Astrocyte of the hippocampus (primary cell): ENCODE data around the gene DRAP1.
"Not testable (repeated sequence)": the region's sequence is repeated elsewhere in the genome, so short reads cannot be mapped to it uniquely, and the experiment has no call there.

Experiments
- DNase-seq: peaks from one replicate; pipeline ENCODE4 v3.0.0; 2011; ENCODE audit warnings: low read depth, low spot score

DRAP1 gene

GRCh38 chr11:65931773-65932557 is 12.7 kb downstream of the DRAP1 start:
- no peak for DNase-seq

DNA sequence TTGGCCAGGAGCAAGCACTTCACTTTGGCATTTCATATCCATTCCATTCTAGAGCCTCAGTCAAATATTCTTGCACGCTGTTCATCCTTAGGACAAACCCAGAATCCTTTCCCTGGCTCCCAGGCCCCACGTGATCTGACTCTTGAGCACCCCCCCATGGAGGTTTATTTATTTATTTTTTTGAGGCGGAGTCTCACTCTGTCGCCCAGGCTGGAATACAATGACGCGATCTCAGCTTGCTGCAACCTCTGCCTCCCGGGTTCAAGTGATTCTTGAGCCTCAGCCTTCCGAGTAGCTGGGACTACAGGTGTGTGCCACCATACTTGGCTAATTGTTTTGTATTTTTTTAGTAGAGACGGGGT is 13.3 kb downstream of the DRAP1 start:
- DNase-seq, result peak; percentile 18

- no peak for DNase-seq
These were observed 14.8 kb downstream of the DRAP1 start for GRCh38 chr11:65934014-65934413.

GRCh38 chr11:65937766-65938165 is 18.5 kb downstream of the DRAP1 start:
- DNase-seq, result no peak

DNA sequence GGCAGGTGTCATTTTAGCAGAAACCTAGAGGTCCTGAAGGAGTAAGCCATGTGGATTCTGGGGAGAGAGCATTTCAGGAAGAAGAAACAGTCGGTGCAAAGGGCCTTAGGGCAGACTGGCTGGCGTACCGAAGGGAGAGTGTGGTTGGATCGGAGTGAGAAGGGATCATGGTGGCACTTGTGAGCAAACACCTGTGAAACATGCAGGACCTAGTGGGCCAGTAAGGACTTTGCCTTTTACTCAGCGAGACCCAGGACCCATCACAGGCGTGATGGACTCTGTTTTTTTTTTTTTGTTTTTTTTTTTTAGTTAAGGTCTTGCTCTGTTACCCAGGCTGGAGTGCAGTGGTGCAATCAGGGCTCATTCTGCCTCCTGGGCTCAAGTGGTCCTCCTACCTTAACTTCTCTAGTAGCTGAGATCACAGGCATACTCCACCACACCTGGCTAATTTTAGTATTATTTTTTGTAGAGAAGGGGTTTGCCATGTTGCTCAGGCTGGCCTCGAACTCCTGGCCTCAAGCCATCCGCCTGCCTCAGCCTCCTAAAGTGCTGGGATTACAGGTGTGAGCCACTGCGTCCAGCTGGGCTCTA is 22.6 kb downstream of the DRAP1 start:
- DNase-seq, result no peak

DNA sequence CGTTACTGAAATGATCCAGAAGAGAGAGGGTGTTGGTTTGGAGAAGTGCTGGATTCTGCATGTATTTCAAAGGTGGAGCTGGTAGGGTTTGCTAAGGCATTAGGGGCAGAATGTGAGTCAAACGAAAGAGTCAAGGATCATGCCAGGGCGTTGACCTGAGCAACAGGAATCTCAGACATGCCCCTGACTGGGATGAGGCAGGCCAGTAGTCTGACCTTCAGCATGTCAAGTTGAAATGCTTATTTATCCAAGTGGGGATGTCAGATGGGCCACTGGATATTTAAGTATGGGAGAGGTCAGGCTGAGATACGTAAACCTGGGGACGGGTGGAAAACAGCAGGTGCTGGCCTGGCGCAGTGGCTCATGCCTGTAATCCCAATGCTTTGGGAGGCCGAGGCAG is 23.3 kb downstream of the DRAP1 start:
- no peak for DNase-seq

DNA sequence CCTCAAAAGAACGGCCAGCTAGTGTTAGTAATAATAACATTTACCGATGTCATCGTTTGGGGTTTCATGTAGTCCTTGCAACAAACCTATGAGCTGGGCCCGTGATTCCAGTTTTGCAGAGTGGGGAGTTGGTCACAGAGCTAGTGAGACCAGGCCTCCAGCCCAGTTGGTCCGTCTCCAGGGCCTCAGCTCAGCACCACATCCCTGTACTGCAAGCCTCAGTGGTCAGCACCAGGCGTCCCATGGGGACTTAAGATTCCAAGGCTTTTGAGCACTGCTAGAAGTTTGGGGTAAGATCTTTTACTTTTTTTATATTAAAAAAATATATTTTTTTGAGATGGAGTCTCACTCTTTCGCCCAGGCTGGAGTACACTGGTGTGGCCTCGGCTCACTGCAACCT is 25.0 kb downstream of the DRAP1 start:
- DNase-seq, result no peak

DNA sequence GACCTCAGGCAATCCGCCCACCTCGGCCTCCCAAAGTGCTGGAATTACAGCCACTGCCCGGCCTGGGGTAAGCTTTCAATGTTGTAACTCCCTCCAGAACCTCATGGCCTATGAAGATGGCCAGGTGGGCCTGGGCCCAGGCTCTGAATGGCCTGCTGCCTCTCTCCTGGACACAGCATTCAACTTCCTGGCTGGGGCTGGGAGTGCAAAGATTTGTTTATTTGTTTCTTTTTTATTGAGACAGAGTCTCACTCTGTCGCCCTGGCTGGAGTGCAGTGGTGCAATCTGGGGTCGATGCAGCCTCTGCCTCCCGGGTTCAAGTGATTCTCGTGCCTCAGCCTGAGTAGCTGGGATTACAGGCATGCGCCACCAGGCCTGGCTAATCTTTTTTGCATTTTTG is 25.5 kb downstream of the DRAP1 start:
- no peak for DNase-seq

- DNase-seq, result no peak
These were observed 26.2 kb downstream of the DRAP1 start, which contains the start of gene TSGA10IP for GRCh38 chr11:65945430-65945911. TSS of gene TSGA10IP (plus strand) at chr11:65945480. CDS start at chr11:65945676, 196 bp downstream.

- no peak for DNase-seq
These were observed 26.8 kb downstream of the DRAP1 start for GRCh38 chr11:65945941-65946558.

DNA sequence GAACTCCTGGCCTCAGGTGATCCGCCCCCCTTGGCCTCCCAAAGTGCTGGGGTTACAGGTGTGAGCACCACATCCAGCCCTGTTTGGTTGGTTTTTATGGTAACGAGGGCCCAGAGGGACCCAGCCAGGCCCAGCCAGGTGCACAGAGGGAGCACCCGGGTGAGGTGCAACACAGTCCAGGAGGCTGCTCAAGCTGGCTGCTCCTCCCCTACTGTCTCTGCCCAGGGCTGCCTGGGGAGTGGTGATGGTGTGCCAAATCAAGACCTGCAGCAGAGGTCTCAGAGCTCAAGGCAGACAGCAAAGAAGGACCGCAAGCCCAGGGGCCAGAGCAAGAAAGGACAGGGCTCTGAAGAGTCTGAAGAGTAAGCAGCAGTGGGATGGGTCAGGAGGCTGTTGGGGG is 27.4 kb downstream of the DRAP1 start:
- DNase-seq, result no peak

- no peak for DNase-seq
These were observed 27.9 kb downstream of the DRAP1 start for GRCh38 chr11:65947133-65947532.

DNA sequence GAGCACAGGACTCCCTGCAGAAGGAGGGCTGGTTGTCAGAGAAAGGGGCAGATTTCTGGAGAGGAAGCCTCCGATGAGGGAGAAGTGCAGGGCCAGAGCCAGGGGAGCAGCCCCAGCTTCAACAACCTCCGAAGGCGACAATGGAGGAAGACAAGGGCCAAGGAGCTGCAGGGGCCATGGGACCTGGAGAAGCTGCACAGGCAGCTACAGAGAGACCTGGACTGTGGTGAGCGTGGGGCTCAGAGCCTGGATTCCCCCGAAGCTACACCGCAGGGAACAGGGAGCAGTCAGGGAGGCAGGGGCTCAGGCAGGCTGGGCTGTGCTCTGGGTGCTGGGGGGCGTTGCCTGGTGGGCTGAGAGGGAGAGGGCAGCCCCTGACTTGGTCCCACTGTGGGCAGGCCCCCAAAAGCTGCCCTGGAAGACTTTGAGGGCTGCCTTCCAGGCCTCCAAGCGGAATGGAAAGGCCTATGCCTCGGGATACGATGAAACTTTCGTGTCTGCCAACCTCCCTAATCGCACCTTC is 28.4 kb downstream of the DRAP1 start:
- DNase-seq, result no peak

DNA sequence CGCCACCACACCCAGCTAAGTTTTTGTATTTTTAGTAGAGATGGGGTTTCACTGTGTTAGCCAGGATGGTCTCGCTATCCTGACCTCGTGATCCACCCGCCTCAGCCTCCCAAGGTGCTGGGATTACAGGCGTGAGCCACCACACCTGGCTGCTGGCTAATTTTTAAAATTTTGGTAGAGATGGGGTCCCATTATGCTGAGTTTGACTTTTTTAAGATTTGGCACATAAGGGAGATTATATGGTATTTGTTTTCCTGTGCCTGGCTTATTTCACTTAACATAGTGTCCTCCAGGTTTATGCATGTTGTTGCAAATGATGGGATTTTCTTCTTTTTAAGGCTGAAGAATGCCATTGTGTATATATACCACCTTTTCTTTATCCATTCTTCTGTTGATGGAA is 31.5 kb downstream of the DRAP1 start:
- DNase-seq, result not testable (repeated sequence)

DNA sequence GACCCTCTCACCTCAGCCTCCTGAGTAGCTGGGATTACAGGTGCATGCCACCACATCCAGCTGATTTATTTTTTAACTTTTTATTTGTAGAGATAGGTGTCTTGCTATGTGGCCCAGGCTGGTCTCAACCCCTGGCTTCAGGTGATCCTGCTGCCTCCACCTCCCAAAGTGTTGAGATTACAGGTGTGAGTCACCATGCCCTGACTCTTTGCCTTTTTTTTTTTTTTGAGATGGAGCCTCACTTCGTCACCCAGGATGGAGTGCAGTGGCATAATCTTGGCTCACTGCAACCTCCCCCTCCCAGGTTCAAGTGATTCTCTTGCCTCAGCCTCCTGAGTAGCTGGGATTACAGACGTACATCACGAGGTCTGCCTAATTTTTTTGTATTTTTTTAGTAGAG is 32.4 kb downstream of the DRAP1 start:
- not testable (repeated sequence) for DNase-seq

DNA sequence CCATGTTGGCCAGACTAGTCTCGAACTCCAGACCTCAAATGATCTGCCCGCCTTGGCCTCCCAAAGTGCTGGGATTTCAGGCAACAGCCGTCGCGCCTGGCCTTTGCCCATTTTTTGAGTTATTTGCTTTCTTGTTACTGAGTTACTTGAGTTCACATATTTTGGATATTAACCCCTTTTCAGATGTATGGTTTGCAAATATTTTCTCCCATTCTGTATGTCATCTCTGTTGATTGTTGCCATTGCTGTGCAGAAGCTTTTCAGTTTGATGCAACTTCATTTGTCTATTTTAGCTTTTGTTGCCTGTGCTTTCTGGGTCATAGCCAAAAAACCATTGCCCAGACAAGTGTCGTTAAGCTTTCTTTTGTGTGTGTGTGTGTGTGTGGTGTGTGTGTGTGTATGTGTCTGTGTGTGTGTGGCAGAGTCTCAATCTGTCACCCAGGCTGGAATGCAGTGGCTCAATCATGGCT is 32.9 kb downstream of the DRAP1 start:
- no peak for DNase-seq

GRCh38 chr11:65953471-65953870 is 34.2 kb downstream of the DRAP1 start:
- no peak for DNase-seq

GRCh38 chr11:65954771-65955170 is 35.5 kb downstream of the DRAP1 start:
- DNase-seq, result no peak

DNA sequence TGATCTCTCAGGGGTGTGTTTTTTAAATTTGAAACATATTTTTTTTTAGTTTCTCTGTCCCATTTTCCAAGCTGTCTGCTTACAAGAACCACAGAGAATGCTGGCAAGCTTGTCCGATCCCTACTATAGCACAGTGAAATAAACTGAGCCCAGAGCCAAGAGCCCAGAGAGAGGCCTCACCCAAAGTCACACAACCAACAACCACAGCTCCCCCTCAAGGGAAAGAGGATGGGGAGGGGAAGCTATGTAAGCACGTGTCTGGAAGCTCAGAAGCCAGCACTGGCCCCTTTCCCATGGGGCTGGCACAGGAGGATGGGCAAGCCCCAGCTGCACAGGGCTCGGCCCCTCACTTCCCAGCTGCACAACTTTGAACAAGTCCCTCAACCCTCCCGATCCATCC is 39.1 kb downstream of the DRAP1 start:
- DNase-seq, result no peak

DNA sequence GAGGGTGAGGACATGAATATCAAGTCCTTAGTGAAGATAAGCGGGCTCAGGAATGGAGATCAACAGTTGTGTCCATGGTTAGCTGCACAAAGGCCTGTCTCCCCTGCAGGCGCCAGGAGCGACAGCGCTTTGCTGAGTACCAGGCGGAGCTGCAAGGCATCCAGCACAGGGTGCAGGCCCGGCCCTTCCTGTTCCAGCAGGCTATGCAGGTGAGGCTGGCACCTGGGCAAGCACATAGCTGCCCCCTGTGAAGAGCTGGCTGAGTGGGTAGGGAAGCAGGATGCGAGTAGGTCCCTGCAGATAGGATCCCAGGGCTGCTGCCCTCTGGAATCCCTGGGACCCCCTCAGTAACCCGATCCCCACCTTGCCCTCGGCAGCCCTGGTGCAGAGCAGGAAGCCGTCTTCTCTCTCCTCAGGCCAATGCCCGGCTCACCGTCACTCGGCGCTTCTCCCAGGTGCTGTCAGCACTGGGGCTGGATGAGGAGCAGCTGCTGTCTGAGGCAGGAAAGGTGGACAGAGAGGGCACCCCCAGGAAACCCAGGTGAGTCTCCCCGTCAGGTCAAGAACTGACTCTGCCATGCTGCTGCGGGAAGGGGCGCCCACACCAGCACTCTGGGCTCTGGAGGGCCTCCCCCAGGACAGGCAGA is 39.7 kb downstream of the DRAP1 start:
- no peak for DNase-seq

- DNase-seq, result no peak
These were observed 41.6 kb downstream of the DRAP1 start for GRCh38 chr11:65960824-65961266.
